Heart right ventricle (tissue), 16 donors: ENCODE results near the gene GALNT13. TPM values are rescaled to one million over a fixed set of nuclear protein-coding genes. Genes with fewer than 3 reads are reported as not detected.

Experiments used
- ATAC-seq, 8 donors: fragments of 200-7000 bp; cut with Tn5 transposase; one replicate each; pipeline ENCODE4 v1.9.1; 2020; ENCODE audit warnings: mild to moderate bottlenecking in 8 of 8, moderate library complexity in 8 of 8, moderate number of reproducible peaks in 1 of 8
- DNase-seq, 2 donors: peaks; one replicate each; pipeline ENCODE4 v3.0.0-alpha.2; 2020
- H3K27ac ChIP-seq, 10 donors: fragments of 200-600 bp; sonication (generic) in 2 of 10; one replicate each; pipeline versions ENCODE4 v1.5.0 to v1.8.0; 2020 to 2022; ENCODE audit warnings: mild to moderate bottlenecking in 3 of 10
- H3K27me3 ChIP-seq, 7 donors: fragments of 200-600 bp; one replicate each; pipeline ENCODE4 v1.8.0; 2021 to 2022; ENCODE audit warnings: mild to moderate bottlenecking in 2 of 7
- H3K36me3 ChIP-seq, 9 donors: fragments of 200-600 bp; sonication (generic) in 1 of 9; one replicate each; pipeline versions ENCODE4 v1.5.0 to v1.8.0; 2020 to 2022; ENCODE audit warnings: mild to moderate bottlenecking in 2 of 9
- H3K4me1 ChIP-seq, 9 donors: fragments of 200-600 bp; sonication (generic) in 1 of 9; one replicate each; pipeline versions ENCODE4 v1.5.0 to v1.8.0; 2020 to 2022; ENCODE audit warnings: mild to moderate bottlenecking in 4 of 9
- H3K4me3 ChIP-seq, 10 donors: fragments of 200-600 bp; sonication (generic) in 2 of 10; one replicate each; pipeline versions ENCODE4 v1.5.0 to v1.8.0; 2020 to 2022; ENCODE audit warnings: mild to moderate bottlenecking in 7 of 10, moderate library complexity in 2 of 10
- H3K9me3 ChIP-seq, 11 donors: fragments of 200-600 bp in 10 of 11; sonication (generic) in 2 of 11; one replicate each; pipeline versions ENCODE4 v1.5.0 to v1.8.0; 2013 to 2022; ENCODE audit warnings: mild to moderate bottlenecking in 2 of 11, control low read depth in 1 of 11, moderate library complexity in 1 of 11
- CTCF ChIP-seq, 9 donors: fragments of 200-600 bp; sonication (generic) in 2 of 9; IDR thresholded peaks; one replicate each; pipeline versions ENCODE4 v1.5.0 to v1.8.0; 2021 to 2022; ENCODE audit warnings: antibody characterized with exemption in 9 of 9, mild to moderate bottlenecking in 5 of 9, moderate library complexity in 1 of 9
- WGBS, 2 donors: extraction: QIAGEN DNeasy Blood & Tissue Kit; methylation state at CpG; one replicate each; pipeline ENCODE4 v1.1.7; 2013; ENCODE audit warnings: inconsistent platforms in 1 of 2; 5-methylcytosine and 5-hydroxymethylcytosine counted together
- intact Hi-C, 10 donors: fragments of 100-400 bp; cut with DNase I; formaldehyde crosslinking; loops; one replicate each; pipeline versions ENCODE4 v1.11.1 to v1.14.2; 2022
- polyA plus RNA-seq, 2 donors: library from polyadenylated mRNA; stranded (reverse); fragments of 200-250 nt; gene quantifications; one replicate each; pipeline ENCODE4 v1.2.3, GENCODE V29; 2013
- total RNA-seq, 10 donors: library from RNA; stranded (reverse); fragmentation: NEBNext Ultra II Directional in 3 of 10; extraction: Animal tissue kit (Norgen Biotek cat#: 25700) in 3 of 10; gene quantifications; one replicate each; pipeline versions ENCODE4 v1.2.1 to v1.2.4, GENCODE V29; 2021 to 2023
- donor health status: Arrhythmogenic right ventricular cardiomyopathy.
- donor health status: ischemic (EF 13 %, LVEDD 7.1; RV severe dilation, severe dysfunction).
- donor health status: healthy with polysubstance abuse.
- donor health status: DM: no; HTN: yes; CAD: no.
- donor health status: DM: no; HTN: no; CAD: no.
- donor health status: ischemic (EF 25% LVEDD 6.9; RV normal size, moderate dysfunction).
- donor health status: ischemic (EF 25% LVEDD 5.7; RV mildly dilated, moderate dysfunction).
- donor health status: healthy.
- donor health status: DM: yes; HTN: yes; CAD: no.
- donor health status: Ischemic cardiomyopathy.
- donor health status: ischemic (EF 35%, LVEDD 5.7; RV mildly dilated, moderate dysfunction).
- donor health status: nonischemic (EF 11% LVEDD 7.7; RV severe dilation, severe dysfunction).
- donor health status: DM: yes; HTN: yes; CAD: no.
- donor health status: PGD.
- donor health status: ischemic (EF 29% LVEDD 5.4; RV normal size, mild dysfunction).
- donor health status: nonischemic (EF 23%, LVEDD 6.1; RV moderate dilation, normal function).

Gene GALNT13
- total and polyA plus RNA-seq, 12 donors = 0.01 to 0.30 (median 0.05) TPM; not detected in 9

- 83 to 84% methylated on average over 2 of the region's 2 CpGs for WGBS, 2 donors
- DNase-seq (no peak), ATAC-seq (no peak)
- H3K9me3 ChIP-seq = no peaks in the 10 kb centered on the region
- H3K27me3 ChIP-seq = no peaks in the 10 kb centered on the region
- H3K4me1 ChIP-seq = no peaks in the 10 kb centered on the region
- H3K27ac ChIP-seq = no peak overlapping the region
- TF ChIP-seq CTCF (IDR thresholded peaks at IDR 0.05) = no peak
- intact Hi-C loops = no loop called here
- no peaks in the 10 kb centered on the region for H3K36me3 ChIP-seq
- no peak overlapping the region for H3K4me3 ChIP-seq
These were observed 576.2 kb downstream of the GALNT13 start for GRCh38 chr2:154447727-154448418.

GRCh38 chr2:154449951-154450658 lies 578.4 kb downstream of the GALNT13 start:
- H3K27ac ChIP-seq = no peak overlapping the region
- no peaks in the 10 kb centered on the region for H3K27me3 ChIP-seq
- peaks cover 0 to 4% (median 0%) of the 10 kb centered on the region in 9 donors for H3K4me1 ChIP-seq
- no peaks in the 10 kb centered on the region for H3K9me3 ChIP-seq
- DNase-seq (no peak), ATAC-seq (no peak)
- no peak overlapping the region for H3K4me3 ChIP-seq
- no peaks in the 10 kb centered on the region for H3K36me3 ChIP-seq
- 75 to 77% methylated on average over 6 of the region's 6 CpGs for WGBS, 2 donors
- no peak for TF ChIP-seq CTCF (IDR thresholded peaks at IDR 0.05)
- intact Hi-C loops = loop anchor here in 8 of 10 donors (5.0 to 10.0 kb wide), 4 partner anchors 165 to 775 kb away; no protein-coding TSS in a partner anchor

GRCh38 chr2:154452471-154452870 lies 580.7 kb downstream of the GALNT13 start:
- Histone ChIP-seq H3K4me3 (no peak overlapping the region), H3K27ac (no peak overlapping the region), H3K36me3 (no peaks in the 10 kb centered on the region), H3K27me3 (no peaks in the 10 kb centered on the region), H3K4me1 (peaks cover 0 to 14% (median 0%) of the 10 kb centered on the region in 9 donors), H3K9me3 (no peaks in the 10 kb centered on the region)
- no peak for ATAC-seq
- DNase-seq = no peak
- WGBS, 2 donors = 54 to 56% methylated on average over 2 of the region's 2 CpGs
- no peak for TF ChIP-seq CTCF (IDR thresholded peaks at IDR 0.05)
- intact Hi-C loops = loop anchor here in 8 of 10 donors (5.0 to 10.0 kb wide), 4 partner anchors 162 to 772 kb away; no protein-coding TSS in a partner anchor

- intact Hi-C loops = loop anchor here in 8 of 10 donors (5.0 to 10.0 kb wide), 4 partner anchors 162 to 772 kb away; no protein-coding TSS in a partner anchor
- DNase-seq (no peak), ATAC-seq (no peak)
- Histone ChIP-seq H3K27me3 (no peaks in the 10 kb centered on the region), H3K4me3 (no peak overlapping the region), H3K4me1 (peaks cover 0 to 14% (median 0%) of the 10 kb centered on the region in 9 donors), H3K9me3 (no peaks in the 10 kb centered on the region), H3K27ac (no peak overlapping the region), H3K36me3 (no peaks in the 10 kb centered on the region)
- TF ChIP-seq CTCF (IDR thresholded peaks at IDR 0.05) = peak in 8 of 9 donors; percentile 29 to 67 (median 58)
- WGBS, 2 donors = 46 to 51% methylated on average over 4 of the region's 4 CpGs
These were observed 581.3 kb downstream of the GALNT13 start for GRCh38 chr2:154452906-154453493.
